GM12872 (cell line): ENCODE measurements around the gene FHIT.

Experiments
- CTCF ChIP-seq: IDR thresholded peaks from 3 replicates; pipeline ENCODE4 v1.5.1; 2011; ENCODE audit warnings: low read depth, mild to moderate bottlenecking, low read length, moderate library complexity; ENCODE audit not compliant: insufficient read depth

Gene FHIT

GRCh38 chr3:59811160-59811559 is 1440.1 kb downstream of the FHIT start:
- TF ChIP-seq CTCF = no peak

- no peak for TF ChIP-seq CTCF
Measured at GRCh38 chr3:59810606-59811005, 1440.6 kb downstream of the FHIT start.

- peak; percentile 27; the same call in 1 of the 3 replicates for TF ChIP-seq CTCF
Measured at GRCh38 chr3:59809710-59810444, 1441.4 kb downstream of the FHIT start.

GRCh38 chr3:59809016-59809415 is 1442.2 kb downstream of the FHIT start:
- no peak for TF ChIP-seq CTCF

GRCh38 chr3:59808446-59808845 is 1442.8 kb downstream of the FHIT start:
- no peak for TF ChIP-seq CTCF

- TF ChIP-seq CTCF = no peak
Measured at GRCh38 chr3:59803268-59803667, 1448.0 kb downstream of the FHIT start.

- TF ChIP-seq CTCF = no peak
Measured at GRCh38 chr3:59802045-59802444, 1449.2 kb downstream of the FHIT start.
